ENCODE measurements around the gene SERPINB13. TPM values are rescaled to one million over a fixed set of nuclear protein-coding genes. Genes with fewer than 3 reads are reported as not detected.
"Not testable (repeated sequence)": the region's sequence is repeated elsewhere in the genome, so short reads cannot be mapped to it uniquely, and the experiment has no call there.

The SERPINB13 gene
- total RNA-seq, 2 donors from 2014 or later, result not detected

- DNase-seq; ATAC-seq; intact Hi-C loops (cut with DNase I, micrococcal nuclease): not testable (repeated sequence)
These were observed 54.1 kb downstream of the SERPINB13 start for GRCh38 chr18:63641157-63641680.

- intact Hi-C loops (cut with DNase I, micrococcal nuclease); ATAC-seq: not testable (repeated sequence)
These were observed 55.7 kb downstream of the SERPINB13 start for GRCh38 chr18:63642668-63643356.

DNA sequence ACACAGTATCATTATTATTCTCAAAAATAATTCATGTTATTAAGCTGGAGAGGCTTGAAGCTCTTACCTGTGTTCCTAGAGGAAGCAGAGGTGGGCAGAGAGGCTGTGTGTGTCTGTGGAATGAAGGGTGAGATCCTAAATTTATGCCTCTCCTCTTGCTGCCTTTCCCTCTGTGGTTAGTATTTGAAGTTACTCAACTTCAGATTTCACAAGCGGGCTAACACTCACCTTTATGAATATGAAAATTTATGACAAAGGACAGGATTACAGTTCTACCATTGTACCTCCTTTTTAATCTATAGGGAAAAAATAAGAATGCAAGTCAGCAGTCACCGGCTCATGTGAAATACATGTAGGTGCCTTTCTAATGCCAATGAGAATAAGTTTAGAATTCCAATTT, 57.0 kb downstream of the SERPINB13 start, which contains the start of gene SERPINB4:
TSS of gene SERPINB4 (minus strand) at position 115 of the 400 bp plus-strand sequence. CDS start 679 bp downstream, outside the sequence.
- intact Hi-C loops (cut with DNase I, micrococcal nuclease); DNase-seq; ATAC-seq: not testable (repeated sequence)

More at GRCh38 chr18:63642668-63643356, 55.7 kb downstream of the SERPINB13 start:
- not testable (repeated sequence) for DNase-seq

DNA sequence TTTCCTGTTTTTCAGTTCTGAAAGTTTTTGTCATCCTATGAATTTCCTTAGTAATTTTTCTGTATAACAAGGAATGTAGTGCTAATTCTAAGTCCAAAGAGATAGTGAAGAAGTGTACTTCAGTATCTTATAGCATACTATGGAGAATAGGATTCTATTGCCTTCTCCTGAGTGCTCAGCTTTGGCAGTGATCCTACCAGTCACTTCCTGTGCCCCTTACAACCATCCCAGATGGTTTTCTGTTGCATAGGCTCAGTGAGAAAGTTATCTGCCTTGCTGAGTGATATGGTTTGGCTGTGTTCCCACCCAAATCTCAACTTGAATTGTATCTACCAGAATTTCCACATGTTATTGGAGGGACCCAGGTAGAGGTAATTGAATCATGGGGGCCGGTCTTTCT, 57.6 kb downstream of the SERPINB13 start:
- intact Hi-C loops (cut with DNase I, micrococcal nuclease); ATAC-seq; DNase-seq: not testable (repeated sequence)

DNA sequence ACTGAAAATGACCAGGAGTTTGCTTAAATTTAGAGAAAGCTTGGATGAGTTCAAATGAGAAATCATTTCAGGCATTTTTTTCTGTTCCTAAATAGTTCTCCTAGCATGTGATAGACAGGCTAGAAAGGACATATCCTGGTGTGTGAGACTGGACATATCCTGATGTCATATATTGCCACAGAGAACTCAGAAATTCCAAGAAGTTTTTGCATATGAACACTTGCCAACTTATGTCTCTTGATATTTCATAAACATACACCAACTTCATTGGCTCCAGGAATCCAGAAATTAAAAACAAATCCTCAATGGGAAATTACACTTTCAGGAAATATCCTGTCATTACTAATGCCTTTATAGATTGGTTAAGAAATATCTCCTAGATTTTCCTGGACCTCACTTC, 59.8 kb downstream of the SERPINB13 start:
- ATAC-seq (no peak), DNase-seq (no peak)
- intact Hi-C loops (cut with DNase I, micrococcal nuclease), result no loop called here

DNA sequence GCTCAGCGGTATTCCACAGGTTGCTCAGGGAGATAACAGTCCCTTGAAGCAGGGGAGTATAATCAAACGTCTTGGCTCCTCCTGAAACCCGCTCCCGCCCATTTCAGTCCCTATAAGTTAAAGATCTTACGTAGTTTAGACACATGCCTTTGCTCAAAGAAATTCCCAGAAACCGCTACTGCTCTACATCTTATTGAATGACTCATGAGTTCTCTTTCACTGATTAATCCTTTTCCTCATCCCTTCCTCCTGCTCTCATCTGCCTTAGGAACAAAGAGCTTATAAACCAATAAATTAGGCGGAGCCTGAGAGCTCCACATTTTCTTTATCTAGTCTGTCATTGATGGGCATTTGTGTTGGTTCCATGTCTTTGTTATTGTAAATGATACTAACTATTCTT, 61.1 kb downstream of the SERPINB13 start:
- intact Hi-C loops (cut with DNase I, micrococcal nuclease), result no loop called here
- ATAC-seq (no peak), DNase-seq (no peak)

Other genes starting within 250 kb of the SERPINB13 start
- 10 to 100 TPM; 32.6 to 42.8 TPM for gene KDSR, start 220.1 kb upstream of the SERPINB13 start, total RNA-seq
- gene VPS4B, start 164.9 kb upstream of the SERPINB13 start, total RNA-seq, result 100 to 1,000 TPM; 123 to 163 TPM
- gene SERPINB5, start 110.4 kb upstream of the SERPINB13 start, total RNA-seq, result 1 to 10 TPM; 3.5 to 3.7 TPM
- not detected for gene SERPINB12, start 45.0 kb upstream of the SERPINB13 start, total RNA-seq
- gene SERPINB4, start 56.9 kb downstream of the SERPINB13 start, total RNA-seq, result not detected
- gene SERPINB3, start 74.5 kb downstream of the SERPINB13 start, total RNA-seq, result not detected
- gene SERPINB11, start 115.6 kb downstream of the SERPINB13 start, total RNA-seq, result not detected
- gene SERPINB7, start 188.1 kb downstream of the SERPINB13 start, total RNA-seq, result under 1 TPM in 1 of 2 donors, not detected in 1; 0.22 TPM

Data from left colon (tissue), 2 donors.